MCF 10A (cell line): ENCODE results near the gene CLEC16A. TPM values are rescaled to one million over a fixed set of nuclear protein-coding genes. Genes with fewer than 3 reads are reported as not detected.

ENCODE experiments used
- BruUV-seq: library from RNA; stranded (reverse); fragments of 400-500 nt; replicated peaks from 2 replicates; lab custom pipeline; 2021; lab: Mats Ljungman, UMichigan
- CTCF ChIA-PET: fragments of 300-600 bp; sonication (Branson Sonifier 250); formaldehyde crosslinking; extraction: SDS; loops from one replicate; lab custom pipeline; 2021; ENCODE audit warnings: antibody characterized with exemption, inconsistent platforms; lab: Yijun Ruan, JAX
- POLR2A ChIA-PET: fragments of 300-600, 350-650 bp; sonication (Branson Sonifier 250); formaldehyde crosslinking; extraction: SDS; loops from one replicate; lab custom pipeline; 2020; ENCODE audit warnings: antibody characterized with exemption, inconsistent platforms; lab: Yijun Ruan, JAX
- DNase-seq: peaks from one replicate; pipeline ENCODE4 v3.0.0-alpha.2; 2018; ENCODE audit not compliant: unreplicated experiment
- H3K27ac Mint-ChIP-seq: one replicate; pipeline ENCODE4 v1.8.0; 2022; ENCODE audit warnings: mild to moderate bottlenecking, low read depth, mixed read lengths; ENCODE audit not compliant: unreplicated experiment
- H3K27me3 Mint-ChIP-seq: one replicate; pipeline ENCODE4 v1.8.0; 2022; ENCODE audit warnings: mixed read lengths; ENCODE audit not compliant: insufficient read depth, unreplicated experiment
- H3K36me3 Mint-ChIP-seq: one replicate; pipeline ENCODE4 v1.8.0; 2022; ENCODE audit warnings: mild to moderate bottlenecking, moderate library complexity, mixed read lengths; ENCODE audit not compliant: insufficient read depth, unreplicated experiment
- H3K4me1 Mint-ChIP-seq: one replicate; pipeline ENCODE4 v1.8.0; 2022; ENCODE audit warnings: mixed read lengths; ENCODE audit not compliant: insufficient read depth, unreplicated experiment
- H3K4me3 Mint-ChIP-seq: one replicate; pipeline ENCODE4 v1.8.0; 2022; ENCODE audit warnings: mild to moderate bottlenecking, moderate library complexity, mixed read lengths; ENCODE audit not compliant: unreplicated experiment
- H3K9me3 Mint-ChIP-seq: one replicate; pipeline ENCODE4 v1.8.0; 2022; ENCODE audit warnings: mixed read lengths; ENCODE audit not compliant: unreplicated experiment
- CTCF ChIP-seq: fragments of 200-600 bp; IDR thresholded peaks from one replicate; pipeline ENCODE4 v1.8.0; 2022; ENCODE audit warnings: antibody characterized with exemption, mild to moderate bottlenecking; ENCODE audit not compliant: unreplicated experiment
- intact Hi-C: fragments of 100-400 bp; cut with micrococcal nuclease; formaldehyde crosslinking; loops from 2 replicates; pipeline ENCODE4 v1.14.1; 2022
- total RNA-seq: library from RNA; stranded (reverse); gene quantifications from 2 replicates; pipeline ENCODE4 v1.2.3, GENCODE V29; 2022

CLEC16A gene
- total RNA-seq, 1 experiment from 2014 or later = 32.4 TPM

- TF ChIP-seq CTCF = no peak
- ChIA-PET POLR2A (no interaction called here), CTCF (interaction anchor here (0.6 kb wide), 1 partner anchor 73 kb away, joined by 3 read pairs; no protein-coding TSS in a partner anchor)
- intact Hi-C loops = no loop called here
- Mint-ChIP-seq H3K27ac (no peak overlapping the region), H3K27me3 (no peaks in the 10 kb centered on the region), H3K36me3 (peaks cover 12% of the 10 kb centered on the region), H3K9me3 (no peaks in the 10 kb centered on the region), H3K4me3 (no peak overlapping the region), H3K4me1 (peaks cover 8% of the 10 kb centered on the region)
- DNase-seq = no peak
- no TSS peak for BruUV-seq
These were observed 237.0 kb downstream of the CLEC16A start for GRCh38 chr16:11181242-11181898.

GRCh38 chr16:11181899-11182279 lies 237.5 kb downstream of the CLEC16A start:
- H3K27ac Mint-ChIP-seq = no peak overlapping the region
- peaks cover 12% of the 10 kb centered on the region for H3K36me3 Mint-ChIP-seq
- H3K4me3 Mint-ChIP-seq = no peak overlapping the region
- ChIA-PET CTCF (no interaction called here), POLR2A (no interaction called here)
- H3K4me1 Mint-ChIP-seq = peaks cover 8% of the 10 kb centered on the region
- no TSS peak for BruUV-seq
- TF ChIP-seq CTCF = no peak
- no peaks in the 10 kb centered on the region for H3K9me3 Mint-ChIP-seq
- intact Hi-C loops = no loop called here
- DNase-seq = no peak
- no peaks in the 10 kb centered on the region for H3K27me3 Mint-ChIP-seq

GRCh38 chr16:11182411-11182810 lies 238.0 kb downstream of the CLEC16A start:
- CTCF ChIA-PET = interaction anchor here (1.0 kb wide), 1 partner anchor 72 kb away, joined by 3 read pairs; no protein-coding TSS in a partner anchor
- peaks cover 8% of the 10 kb centered on the region for H3K4me1 Mint-ChIP-seq
- POLR2A ChIA-PET = no interaction called here
- no TSS peak for BruUV-seq
- no peak for TF ChIP-seq CTCF
- DNase-seq = no peak
- no peaks in the 10 kb centered on the region for H3K9me3 Mint-ChIP-seq
- intact Hi-C loops = no loop called here
- H3K27me3 Mint-ChIP-seq = no peaks in the 10 kb centered on the region
- H3K36me3 Mint-ChIP-seq = peaks cover 12% of the 10 kb centered on the region
- no peak overlapping the region for H3K4me3 Mint-ChIP-seq
- no peak overlapping the region for H3K27ac Mint-ChIP-seq

- no peak for DNase-seq
- H3K27me3 Mint-ChIP-seq = no peaks in the 10 kb centered on the region
- no peak overlapping the region for H3K27ac Mint-ChIP-seq
- no peaks in the 10 kb centered on the region for H3K9me3 Mint-ChIP-seq
- no peak overlapping the region for H3K4me3 Mint-ChIP-seq
- ChIA-PET POLR2A (no interaction called here), CTCF (interaction anchor here (0.8 to 1.0 kb wide), 2 partner anchors 12 to 71 kb away, joined by 3 to 4 read pairs; no protein-coding TSS in a partner anchor)
- BruUV-seq = no TSS peak
- peaks cover 8% of the 10 kb centered on the region for H3K4me1 Mint-ChIP-seq
- intact Hi-C loops = no loop called here
- peaks cover 12% of the 10 kb centered on the region for H3K36me3 Mint-ChIP-seq
- no peak for TF ChIP-seq CTCF
These were observed 238.9 kb downstream of the CLEC16A start for GRCh38 chr16:11183035-11183812.
